ENCODE data around the gene MED12L.

MED12L gene

DNA sequence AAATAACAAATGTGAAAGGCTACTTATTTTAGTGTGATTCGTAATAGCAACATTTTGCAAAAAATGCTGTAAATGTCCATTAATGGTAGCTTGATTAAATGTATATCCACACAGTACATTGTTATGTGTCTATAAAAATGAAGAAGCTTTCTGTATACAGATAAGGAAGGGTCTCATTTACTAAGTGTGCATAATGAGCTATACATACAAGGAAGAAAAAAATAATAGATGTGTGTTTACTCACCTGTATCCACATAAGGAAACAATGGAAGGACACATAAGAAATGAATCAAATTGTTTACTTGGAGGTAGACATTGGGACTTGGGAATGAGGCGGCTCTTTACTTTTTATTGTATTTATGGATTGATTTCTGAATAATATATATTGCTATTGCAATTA is 34.9 kb downstream of the MED12L start:
- Histone ChIP-seq H3K27ac (ENCODE audit: poor library complexity, severe bottlenecking) (no peak overlapping the region), H3K4me3 (ENCODE audit: severe bottlenecking) (no peak overlapping the region), H3K9me3 (ENCODE audit: severe bottlenecking) (no peaks in the 10 kb centered on the region), H3K36me3 (ENCODE audit: low read depth) (no peaks in the 10 kb centered on the region), H3K4me1 (ENCODE audit: insufficient read depth, poor library complexity, severe bottlenecking) (peaks cover 10% of the 10 kb centered on the region), H3K27me3 (ENCODE audit: insufficient read depth, poor library complexity, severe bottlenecking) (no peaks in the 10 kb centered on the region)
- TF ChIP-seq, protein P1, sequence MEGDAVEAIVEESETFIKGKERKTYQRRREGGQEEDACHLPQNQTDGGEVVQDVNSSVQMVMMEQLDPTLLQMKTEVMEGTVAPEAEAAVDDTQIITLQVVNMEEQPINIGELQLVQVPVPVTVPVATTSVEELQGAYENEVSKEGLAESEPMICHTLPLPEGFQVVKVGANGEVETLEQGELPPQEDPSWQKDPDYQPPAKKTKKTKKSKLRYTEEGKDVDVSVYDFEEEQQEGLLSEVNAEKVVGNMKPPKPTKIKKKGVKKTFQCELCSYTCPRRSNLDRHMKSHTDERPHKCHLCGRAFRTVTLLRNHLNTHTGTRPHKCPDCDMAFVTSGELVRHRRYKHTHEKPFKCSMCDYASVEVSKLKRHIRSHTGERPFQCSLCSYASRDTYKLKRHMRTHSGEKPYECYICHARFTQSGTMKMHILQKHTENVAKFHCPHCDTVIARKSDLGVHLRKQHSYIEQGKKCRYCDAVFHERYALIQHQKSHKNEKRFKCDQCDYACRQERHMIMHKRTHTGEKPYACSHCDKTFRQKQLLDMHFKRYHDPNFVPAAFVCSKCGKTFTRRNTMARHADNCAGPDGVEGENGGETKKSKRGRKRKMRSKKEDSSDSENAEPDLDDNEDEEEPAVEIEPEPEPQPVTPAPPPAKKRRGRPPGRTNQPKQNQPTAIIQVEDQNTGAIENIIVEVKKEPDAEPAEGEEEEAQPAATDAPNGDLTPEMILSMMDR (IDR thresholded peaks at IDR 0.05; ENCODE audit: poor library complexity, severe bottlenecking), result no peak
- ATAC-seq (ENCODE audit: low read depth), result no peak
- DNase-seq (ENCODE audit: low spot score), result no peak

DNA sequence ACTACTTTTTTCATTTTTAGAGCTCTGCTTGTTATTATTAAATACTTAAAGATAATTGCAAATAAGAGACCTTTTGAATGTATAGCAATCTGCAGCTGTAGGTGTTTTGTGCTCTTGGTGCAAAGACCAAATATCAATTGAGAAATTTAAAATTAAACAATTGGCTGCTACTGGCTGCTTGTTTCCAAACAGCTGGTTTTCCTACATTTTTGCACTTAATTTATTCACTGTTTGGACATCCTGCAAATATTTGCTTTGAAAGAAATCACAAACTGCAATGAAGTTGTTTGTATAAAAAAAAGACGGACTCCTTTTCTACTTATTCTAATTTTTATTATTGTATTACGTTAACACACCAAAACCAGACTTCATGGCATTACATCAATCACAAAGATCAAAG is 35.6 kb downstream of the MED12L start:
- Histone ChIP-seq H3K27ac (ENCODE audit: poor library complexity, severe bottlenecking) (no peak overlapping the region), H3K36me3 (ENCODE audit: low read depth) (no peaks in the 10 kb centered on the region), H3K4me1 (ENCODE audit: insufficient read depth, poor library complexity, severe bottlenecking) (peaks cover 10% of the 10 kb centered on the region), H3K27me3 (ENCODE audit: insufficient read depth, poor library complexity, severe bottlenecking) (no peaks in the 10 kb centered on the region), H3K4me3 (ENCODE audit: severe bottlenecking) (no peak overlapping the region), H3K9me3 (ENCODE audit: severe bottlenecking) (no peaks in the 10 kb centered on the region)
- TF ChIP-seq, protein P1 (IDR thresholded peaks at IDR 0.05; ENCODE audit: poor library complexity, severe bottlenecking), result no peak
- no peak for ATAC-seq (ENCODE audit: low read depth)
- DNase-seq (ENCODE audit: low spot score), result no peak

DNA sequence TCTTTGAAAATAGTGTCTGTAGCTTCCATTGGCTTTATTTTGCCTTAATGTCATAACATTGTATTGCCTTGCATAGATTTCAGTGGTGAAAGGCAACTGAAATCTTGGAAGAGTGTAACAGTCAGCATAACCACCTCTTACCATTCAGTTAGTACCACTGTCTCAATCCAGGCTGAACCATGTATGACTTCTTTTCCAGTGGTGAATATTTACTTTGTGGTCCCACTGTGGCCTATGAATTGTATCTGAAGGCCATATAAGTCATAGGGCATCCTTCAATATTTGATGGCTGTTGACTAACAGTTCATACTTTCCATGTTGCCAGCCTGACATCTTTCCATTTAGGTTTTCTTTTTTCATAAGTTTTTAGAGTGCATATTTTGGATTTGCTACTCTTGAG is 38.4 kb downstream of the MED12L start:
- no peak for DNase-seq (ENCODE audit: low spot score)
- no peaks in the 10 kb centered on the region for H3K9me3 ChIP-seq (ENCODE audit: severe bottlenecking)
- H3K4me3 ChIP-seq (ENCODE audit: severe bottlenecking), result no peak overlapping the region
- ATAC-seq (ENCODE audit: low read depth), result no peak
- H3K36me3 ChIP-seq (ENCODE audit: low read depth), result no peaks in the 10 kb centered on the region
- no peaks in the 10 kb centered on the region for H3K27me3 ChIP-seq (ENCODE audit: insufficient read depth, poor library complexity, severe bottlenecking)
- no peak overlapping the region for H3K27ac ChIP-seq (ENCODE audit: poor library complexity, severe bottlenecking)
- peaks cover 10% of the 10 kb centered on the region for H3K4me1 ChIP-seq (ENCODE audit: insufficient read depth, poor library complexity, severe bottlenecking)
- TF ChIP-seq, protein P1 (IDR thresholded peaks at IDR 0.05; ENCODE audit: poor library complexity, severe bottlenecking), result no peak

DNA sequence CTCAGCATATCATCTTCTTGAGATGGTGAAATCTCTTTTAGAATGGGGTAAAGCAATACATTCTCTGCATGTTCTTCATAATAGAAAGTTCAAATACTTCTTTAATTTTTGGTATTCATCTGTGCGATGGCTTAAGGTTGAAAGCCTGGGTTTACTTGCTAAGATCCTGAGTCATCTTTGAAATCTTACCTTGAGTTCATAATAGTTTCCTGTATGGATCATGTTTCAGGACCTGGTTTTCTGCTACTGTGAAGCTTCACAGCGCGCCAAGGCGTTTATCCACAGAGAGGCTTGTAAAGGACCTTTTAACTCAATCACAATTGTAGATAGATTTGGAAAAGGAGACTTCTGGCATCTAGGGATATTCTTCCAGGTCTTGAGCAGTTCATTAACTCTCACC is 39.0 kb downstream of the MED12L start:
- DNase-seq (ENCODE audit: low spot score), result no peak
- TF ChIP-seq, protein P1 (IDR thresholded peaks at IDR 0.05; ENCODE audit: poor library complexity, severe bottlenecking), result no peak
- H3K4me3 ChIP-seq (ENCODE audit: severe bottlenecking), result no peak overlapping the region
- no peaks in the 10 kb centered on the region for H3K27me3 ChIP-seq (ENCODE audit: insufficient read depth, poor library complexity, severe bottlenecking)
- peak; percentile 97 for ATAC-seq (ENCODE audit: low read depth)
- no peaks in the 10 kb centered on the region for H3K9me3 ChIP-seq (ENCODE audit: severe bottlenecking)
- H3K4me1 ChIP-seq (ENCODE audit: insufficient read depth, poor library complexity, severe bottlenecking), result peaks cover 10% of the 10 kb centered on the region
- no peak overlapping the region for H3K27ac ChIP-seq (ENCODE audit: poor library complexity, severe bottlenecking)
- no peaks in the 10 kb centered on the region for H3K36me3 ChIP-seq (ENCODE audit: low read depth)

DNA sequence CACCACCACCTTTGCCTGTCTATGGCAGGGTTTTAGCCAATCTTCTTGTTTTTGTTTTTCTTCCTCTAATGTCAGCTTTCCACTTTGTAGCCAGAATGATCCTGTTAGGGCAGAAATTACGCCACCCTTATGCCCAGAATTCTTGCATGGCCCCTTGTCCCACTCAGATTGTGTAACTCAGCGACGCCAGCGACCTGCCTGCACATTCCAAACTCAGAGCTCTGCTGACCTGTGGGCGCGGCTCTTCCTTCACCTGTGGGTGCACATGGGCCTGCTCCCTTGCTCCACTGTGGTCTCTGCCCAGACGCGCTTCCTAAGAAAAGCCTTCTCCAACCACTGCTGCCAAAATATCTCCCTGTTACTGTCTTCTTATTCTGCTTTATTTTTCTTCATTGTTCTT is 45.0 kb downstream of the MED12L start:
- no peak for ATAC-seq (ENCODE audit: low read depth)
- Histone ChIP-seq H3K4me3 (ENCODE audit: severe bottlenecking) (no peak overlapping the region), H3K4me1 (ENCODE audit: insufficient read depth, poor library complexity, severe bottlenecking) (peaks cover 4% of the 10 kb centered on the region), H3K9me3 (ENCODE audit: severe bottlenecking) (no peaks in the 10 kb centered on the region), H3K36me3 (ENCODE audit: low read depth) (no peaks in the 10 kb centered on the region), H3K27me3 (ENCODE audit: insufficient read depth, poor library complexity, severe bottlenecking) (no peaks in the 10 kb centered on the region), H3K27ac (ENCODE audit: poor library complexity, severe bottlenecking) (no peak overlapping the region)
- TF ChIP-seq, protein P1 (IDR thresholded peaks at IDR 0.05; ENCODE audit: poor library complexity, severe bottlenecking), result no peak
- DNase-seq (ENCODE audit: low spot score), result no peak
